GM12875 (cell line): Measurements from ENCODE around the gene TRPV2.

Experiments
- H3K4me3 ChIP-seq: one replicate; pipeline ENCODE4 v1.5.1; 2011; ENCODE audit warnings: low read depth, low read length, control low read depth
- CTCF ChIP-seq: IDR thresholded peaks from 2 replicates; pipeline ENCODE4 v1.5.1; 2011; ENCODE audit warnings: low read depth, mild to moderate bottlenecking, control low read depth, inconsistent platforms, low read length, moderate library complexity, borderline replicate concordance; ENCODE audit not compliant: insufficient read depth

TRPV2 gene

GRCh38 chr17:16418685-16419068 is 3.3 kb downstream of the TRPV2 start:
- H3K4me3 ChIP-seq, result no peak overlapping the region
- TF ChIP-seq CTCF, result no peak

DNA sequence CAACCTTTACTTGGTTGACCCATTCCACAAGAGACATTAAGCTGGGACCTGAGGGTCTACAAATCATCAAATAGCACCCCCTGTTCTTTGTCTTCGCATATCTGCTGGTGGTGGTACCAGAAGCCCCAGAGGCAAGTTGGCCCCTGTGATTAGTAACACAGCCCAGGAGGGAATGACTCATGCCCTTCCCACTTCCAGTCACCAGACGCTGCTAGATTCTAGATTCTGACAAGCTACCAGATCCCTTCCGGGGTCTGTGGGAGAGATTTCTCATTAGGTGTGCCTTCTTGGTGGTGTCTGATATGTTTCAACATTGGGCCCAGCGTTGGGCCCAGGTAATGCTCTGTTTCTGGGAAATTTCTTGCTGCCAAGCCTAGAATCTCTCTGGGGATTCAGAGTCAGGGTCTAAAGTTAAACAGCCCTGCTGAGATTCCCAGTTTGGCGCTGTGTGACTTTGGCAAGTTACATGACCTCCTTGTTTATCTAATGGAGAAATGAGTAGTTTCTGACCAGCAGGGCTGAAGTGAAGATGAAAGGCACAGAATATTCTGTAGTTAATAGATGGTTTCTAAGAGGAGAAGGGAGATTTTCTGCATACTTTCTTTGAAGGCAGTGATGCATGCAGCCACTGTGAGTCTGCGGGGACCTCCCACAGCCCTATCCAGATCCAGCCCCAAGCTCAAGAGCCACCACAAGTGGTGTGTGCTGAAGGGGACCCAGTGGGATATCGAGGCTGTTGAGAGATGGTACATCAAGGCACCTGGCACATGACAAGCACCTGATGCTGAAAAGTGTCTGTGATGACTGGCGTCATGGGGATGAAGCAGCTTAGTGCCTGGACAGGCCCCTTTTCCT is 3.9 kb downstream of the TRPV2 start:
- TF ChIP-seq CTCF, result no peak
- no peak overlapping the region for H3K4me3 ChIP-seq

DNA sequence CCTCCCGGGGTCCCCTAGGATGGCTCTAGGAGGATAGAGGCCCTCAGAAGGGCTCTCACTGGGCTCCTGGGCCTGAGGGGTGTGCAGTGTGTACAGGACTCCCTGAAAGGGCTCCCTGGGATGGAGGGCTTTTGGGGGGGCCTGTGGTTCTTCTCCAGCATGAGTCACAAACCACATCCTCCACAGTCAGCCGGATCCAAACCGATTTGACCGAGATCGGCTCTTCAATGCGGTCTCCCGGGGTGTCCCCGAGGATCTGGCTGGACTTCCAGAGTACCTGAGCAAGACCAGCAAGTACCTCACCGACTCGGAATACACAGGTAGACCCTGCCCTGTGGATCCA is 4.5 kb downstream of the TRPV2 start:
- no peak overlapping the region for H3K4me3 ChIP-seq
- no peak for TF ChIP-seq CTCF

- TF ChIP-seq CTCF, result no peak
- no peak overlapping the region for H3K4me3 ChIP-seq
Measured at GRCh38 chr17:16422416-16422815, 7.0 kb downstream of the TRPV2 start.

GRCh38 chr17:16423226-16423872 is 8.0 kb downstream of the TRPV2 start:
- no peak overlapping the region for H3K4me3 ChIP-seq
- TF ChIP-seq CTCF, result no peak

DNA sequence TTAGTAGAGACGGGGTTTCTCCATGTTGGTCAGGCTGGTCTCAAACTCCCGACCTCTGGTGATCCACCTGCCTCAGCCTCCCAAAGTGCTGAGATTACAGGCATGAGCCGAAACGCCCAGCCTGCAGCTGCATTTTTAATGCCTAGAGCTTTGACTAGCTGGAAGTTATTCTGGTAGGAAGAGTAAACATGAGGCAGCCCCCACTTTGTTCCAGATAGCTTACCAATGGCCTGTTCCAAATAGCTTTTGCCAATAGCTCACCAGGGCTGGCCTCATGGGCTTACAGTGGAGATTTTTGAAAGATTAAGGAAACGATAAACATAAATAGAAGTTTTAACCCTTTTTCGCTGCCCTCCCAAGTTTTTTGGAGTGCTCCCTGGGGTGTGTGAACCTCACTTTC is 9.8 kb downstream of the TRPV2 start:
- H3K4me3 ChIP-seq, result no peak overlapping the region
- TF ChIP-seq CTCF, result no peak

- no peak overlapping the region for H3K4me3 ChIP-seq
- no peak for TF ChIP-seq CTCF
Measured at GRCh38 chr17:16425698-16426659, 10.6 kb downstream of the TRPV2 start.
